NCI-H2171 (cell line): ENCODE data around the gene HSF2.

ENCODE experiments used
- DNase-seq: peaks from one replicate; lab custom pipeline; 2025; lab: John Stamatoyannopoulos, UW

Gene HSF2

GRCh38 chr6:122400121-122400450 is 634 bp downstream of the HSF2 start:
- peak; percentile 3 for DNase-seq

GRCh38 chr6:122400462-122401089 is 1.1 kb downstream of the HSF2 start:
- no peak for DNase-seq

- DNase-seq = no peak
Measured at GRCh38 chr6:122401104-122401503, 1.7 kb downstream of the HSF2 start.

- no peak for DNase-seq
Measured at GRCh38 chr6:122404444-122404843, 5.0 kb downstream of the HSF2 start.

- no peak for DNase-seq
Measured at GRCh38 chr6:122405417-122405816, 6.0 kb downstream of the HSF2 start.

- DNase-seq = no peak
Measured at GRCh38 chr6:122406187-122406586, 6.7 kb downstream of the HSF2 start.

GRCh38 chr6:122407712-122408111 is 8.3 kb downstream of the HSF2 start:
- no peak for DNase-seq

- no peak for DNase-seq
Measured at GRCh38 chr6:122408240-122408639, 8.8 kb downstream of the HSF2 start.

GRCh38 chr6:122408702-122409458 is 9.4 kb downstream of the HSF2 start:
- no peak for DNase-seq

- no peak for DNase-seq
Measured at GRCh38 chr6:122412001-122412400, 12.5 kb downstream of the HSF2 start.

- DNase-seq = no peak
Measured at GRCh38 chr6:122416825-122417224, 17.4 kb downstream of the HSF2 start.

GRCh38 chr6:122422003-122422402 is 22.6 kb downstream of the HSF2 start:
- no peak for DNase-seq

- no peak for DNase-seq
Measured at GRCh38 chr6:122422614-122423267, 23.3 kb downstream of the HSF2 start.

- DNase-seq = no peak
Measured at GRCh38 chr6:122423734-122424133, 24.3 kb downstream of the HSF2 start.

- no peak for DNase-seq
Measured at GRCh38 chr6:122426597-122426996, 27.1 kb downstream of the HSF2 start.

GRCh38 chr6:122428781-122429180 is 29.3 kb downstream of the HSF2 start:
- no peak for DNase-seq

GRCh38 chr6:122429323-122429722 is 29.9 kb downstream of the HSF2 start:
- DNase-seq = no peak

GRCh38 chr6:122431780-122432179 is 32.3 kb downstream of the HSF2 start:
- DNase-seq = no peak

- DNase-seq = no peak
Measured at GRCh38 chr6:122432816-122433215, 33.4 kb downstream of the HSF2 start.

GRCh38 chr6:122438975-122439374 is 39.5 kb downstream of the HSF2 start:
- DNase-seq = no peak

- DNase-seq = no peak
Measured at GRCh38 chr6:122445274-122445673, 45.8 kb downstream of the HSF2 start.

GRCh38 chr6:122449069-122449468 is 49.6 kb downstream of the HSF2 start:
- no peak for DNase-seq

GRCh38 chr6:122452509-122452908 is 53.1 kb downstream of the HSF2 start:
- DNase-seq = no peak
